Neural progenitor cell (in vitro differentiated cells): ENCODE measurements around the gene PRICKLE2. TPM values are rescaled to one million over a fixed set of nuclear protein-coding genes. Genes with fewer than 3 reads are reported as not detected.

Source experiments
- DNase-seq: peaks from one replicate; pipeline ENCODE4 v3.0.0-alpha.2; 2016; ENCODE audit warnings: low spot score
- H2AFZ ChIP-seq: fragments of 200-600 bp; sonication (generic); replicated peaks from 2 replicates; pipeline ENCODE4 v1.6.1; 2016; ENCODE audit warnings: antibody characterized with exemption
- H3F3A ChIP-seq: fragments of 200-600 bp; sonication (generic); 2 replicates; pipeline ENCODE4 v1.6.1; 2016; ENCODE audit warnings: antibody characterized with exemption, low read depth
- H3K27ac ChIP-seq: fragments of 200-600 bp; sonication (generic); 2 replicates; pipeline ENCODE4 v1.5.1; 2016; ENCODE audit warnings: mild to moderate bottlenecking
- H3K27me3 ChIP-seq: fragments of 200-600 bp; sonication (generic); 2 replicates; pipeline ENCODE4 v1.6.1; 2016; ENCODE audit warnings: mild to moderate bottlenecking, moderate library complexity
- H3K36me3 ChIP-seq: fragments of 200-600 bp; sonication (generic); 2 replicates; pipeline ENCODE4 v1.5.1; 2016
- H3K4me1 ChIP-seq: fragments of 200-600 bp; sonication (generic); 2 replicates; pipeline ENCODE4 v1.6.1; 2016; ENCODE audit warnings: mixed run types
- H3K4me2 ChIP-seq: fragments of 200-600 bp; sonication (generic); 2 replicates; pipeline ENCODE4 v1.6.1; 2016
- H3K4me3 ChIP-seq: fragments of 200-600 bp; sonication (generic); 2 replicates; pipeline ENCODE4 v1.5.1; 2016
- H3K79me2 ChIP-seq: fragments of 200-600 bp; sonication (generic); 2 replicates; pipeline ENCODE4 v1.6.1; 2016; ENCODE audit warnings: low read depth
- H3K9ac ChIP-seq: fragments of 200-600 bp; sonication (generic); 2 replicates; pipeline ENCODE4 v1.6.1; 2016
- H3K9me3 ChIP-seq: fragments of 200-600 bp; sonication (generic); 2 replicates; pipeline ENCODE4 v1.5.1; 2016; ENCODE audit warnings: low read depth
- H4K20me1 ChIP-seq: fragments of 200-600 bp; sonication (generic); 2 replicates; pipeline ENCODE4 v1.6.1; 2016; ENCODE audit warnings: low read depth
- H3K27ac Mint-ChIP-seq: 3 replicates; pipeline ENCODE4 v1.8.0; 2021; ENCODE audit warnings: mixed read lengths
- H3K27me3 Mint-ChIP-seq: 2 replicates; pipeline ENCODE4 v1.8.0; 2022; ENCODE audit warnings: low read depth, mild to moderate bottlenecking, inconsistent platforms, moderate library complexity, mixed read lengths; ENCODE audit not compliant: insufficient read depth
- H3K36me3 Mint-ChIP-seq: 3 replicates; pipeline ENCODE4 v1.8.0; 2021; ENCODE audit warnings: mixed read lengths
- H3K4me1 Mint-ChIP-seq: 3 replicates; pipeline ENCODE4 v1.8.0; 2021; ENCODE audit warnings: mixed read lengths
- H3K4me3 Mint-ChIP-seq: 3 replicates; pipeline ENCODE4 v1.8.0; 2021; ENCODE audit warnings: mild to moderate bottlenecking, moderate library complexity, mixed read lengths
- H3K9me3 Mint-ChIP-seq: 3 replicates; pipeline ENCODE4 v1.8.0; 2020; ENCODE audit warnings: mixed read lengths
- EZH2 ChIP-seq: fragments of 200-600 bp; sonication (generic); IDR thresholded peaks from 2 replicates; pipeline ENCODE4 v1.6.1; 2017; ENCODE audit warnings: antibody characterized with exemption, mild to moderate bottlenecking, moderate library complexity
- EZH2phosphoT487 ChIP-seq: fragments of 200-600 bp; sonication (generic); IDR thresholded peaks from 2 replicates; pipeline ENCODE4 v1.6.1; 2017; ENCODE audit warnings: antibody characterized with exemption
- total RNA-seq: library from RNA; depleted of rRNA; stranded (reverse); fragments of >200 nt; gene quantifications from 2 replicates; pipeline ENCODE4 v1.2.3, GENCODE V29; 2015; ENCODE audit warnings: low replicate concordance
- TF ChIP-seq, protein P1 (sequence below): fragments of 200-600 bp; sonication (generic); IDR thresholded peaks from 2 replicates; pipeline ENCODE4 v1.5.1; 2017; ENCODE audit warnings: antibody characterized with exemption, mild to moderate bottlenecking

The PRICKLE2 gene
- total RNA-seq, 1 donor from 2014 or later, result 11.5 TPM

DNA sequence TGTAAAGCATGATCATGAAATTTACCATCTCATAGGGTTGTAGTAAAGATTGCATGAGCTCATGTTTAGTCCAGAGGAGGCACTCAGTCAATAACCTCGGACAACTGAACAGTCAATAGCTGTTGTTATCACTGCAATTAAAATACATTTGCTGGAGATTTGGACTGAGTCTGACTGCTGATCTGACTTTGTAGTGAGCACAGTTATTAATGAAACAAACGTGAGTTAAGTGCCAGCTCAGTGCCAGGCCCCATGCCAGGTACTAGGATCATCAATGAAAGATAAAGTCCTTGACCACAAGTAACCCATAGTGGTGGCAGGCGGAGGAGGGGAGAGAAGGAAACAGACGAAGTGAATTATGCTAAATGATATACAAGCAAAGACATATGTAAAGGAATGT lies 43.7 kb upstream of the PRICKLE2 start:
- no peak for TF ChIP-seq EZH2phosphoT487
- TF ChIP-seq, protein P1, sequence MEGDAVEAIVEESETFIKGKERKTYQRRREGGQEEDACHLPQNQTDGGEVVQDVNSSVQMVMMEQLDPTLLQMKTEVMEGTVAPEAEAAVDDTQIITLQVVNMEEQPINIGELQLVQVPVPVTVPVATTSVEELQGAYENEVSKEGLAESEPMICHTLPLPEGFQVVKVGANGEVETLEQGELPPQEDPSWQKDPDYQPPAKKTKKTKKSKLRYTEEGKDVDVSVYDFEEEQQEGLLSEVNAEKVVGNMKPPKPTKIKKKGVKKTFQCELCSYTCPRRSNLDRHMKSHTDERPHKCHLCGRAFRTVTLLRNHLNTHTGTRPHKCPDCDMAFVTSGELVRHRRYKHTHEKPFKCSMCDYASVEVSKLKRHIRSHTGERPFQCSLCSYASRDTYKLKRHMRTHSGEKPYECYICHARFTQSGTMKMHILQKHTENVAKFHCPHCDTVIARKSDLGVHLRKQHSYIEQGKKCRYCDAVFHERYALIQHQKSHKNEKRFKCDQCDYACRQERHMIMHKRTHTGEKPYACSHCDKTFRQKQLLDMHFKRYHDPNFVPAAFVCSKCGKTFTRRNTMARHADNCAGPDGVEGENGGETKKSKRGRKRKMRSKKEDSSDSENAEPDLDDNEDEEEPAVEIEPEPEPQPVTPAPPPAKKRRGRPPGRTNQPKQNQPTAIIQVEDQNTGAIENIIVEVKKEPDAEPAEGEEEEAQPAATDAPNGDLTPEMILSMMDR, result no peak
- TF ChIP-seq EZH2, result no peak
- H3K9ac ChIP-seq, result no peak overlapping the region
- no peak for DNase-seq
- peaks cover 3% of the 10 kb centered on the region for H3K36me3 Mint-ChIP-seq
- H4K20me1 ChIP-seq, result no peaks in the 10 kb centered on the region
- no peak overlapping the region for H3K4me3 ChIP-seq
- H3K9me3 Mint-ChIP-seq, result peaks cover 12% of the 10 kb centered on the region
- peaks cover 10% of the 10 kb centered on the region for H3K9me3 ChIP-seq
- peaks cover 5% of the 10 kb centered on the region for H3K79me2 ChIP-seq
- H2AFZ ChIP-seq, result no peak overlapping the region
- H3K27me3 Mint-ChIP-seq, result peaks cover 6% of the 10 kb centered on the region
- H3K4me1 ChIP-seq, result peaks cover 31% of the 10 kb centered on the region
- H3K4me1 Mint-ChIP-seq, result peaks cover 29% of the 10 kb centered on the region
- H3K27ac ChIP-seq, result no peak overlapping the region
- peaks cover 14% of the 10 kb centered on the region for H3F3A ChIP-seq
- no peaks in the 10 kb centered on the region for H3K36me3 ChIP-seq
- H3K4me3 Mint-ChIP-seq, result no peak overlapping the region
- no peaks in the 10 kb centered on the region for H3K27me3 ChIP-seq
- H3K27ac Mint-ChIP-seq, result no peak overlapping the region
- peak overlapping the region; percentile 82 for H3K4me2 ChIP-seq

DNA sequence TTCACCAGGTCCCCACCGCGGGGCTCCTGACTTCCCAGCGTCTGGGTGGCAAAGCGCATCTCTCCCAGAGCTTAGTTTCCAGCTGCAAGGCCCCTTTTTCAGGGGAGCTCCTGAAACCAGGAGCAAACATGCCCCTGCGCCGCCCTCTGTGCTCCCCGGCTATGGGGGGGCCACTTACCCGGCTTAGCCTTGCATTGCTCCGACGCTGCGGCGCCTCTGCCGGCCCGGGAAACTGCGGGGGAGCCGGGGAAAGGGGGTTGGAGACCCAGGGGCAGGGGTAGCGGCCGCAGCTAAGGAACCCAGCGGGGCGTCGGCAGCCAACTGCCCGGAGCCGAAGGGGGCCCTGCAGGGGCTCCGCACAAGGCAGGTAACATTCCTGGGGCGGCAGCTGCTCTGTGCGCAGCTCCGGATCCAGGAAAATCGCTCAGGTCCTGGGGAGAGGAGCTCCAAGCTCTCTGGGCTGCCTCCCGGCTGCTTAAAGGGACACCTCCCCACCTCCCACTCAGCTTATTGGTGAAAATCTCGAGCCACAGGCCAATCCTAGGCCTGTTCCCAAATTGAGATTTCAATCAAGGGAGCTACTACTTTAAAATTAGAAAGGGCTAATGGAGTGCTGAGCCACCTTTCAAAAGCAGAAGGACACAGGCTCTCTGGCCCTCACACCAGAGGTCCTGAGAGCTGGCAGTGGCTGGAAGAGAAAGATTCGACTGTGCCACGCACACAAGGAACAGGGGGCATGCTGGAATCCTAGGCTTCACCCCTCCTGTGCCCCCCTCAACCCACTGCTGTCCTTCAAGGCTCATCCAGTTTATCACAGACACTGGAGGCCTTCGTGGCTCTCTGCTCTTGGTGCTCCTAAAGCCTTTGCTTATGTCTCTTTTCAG lies 42.7 kb upstream of the PRICKLE2 start:
- Histone ChIP-seq H3K27ac (no peak overlapping the region), H3K27me3 (no peaks in the 10 kb centered on the region), H2AFZ (peak overlapping the region; percentile 77), H3K79me2 (peaks cover 5% of the 10 kb centered on the region), H3K9me3 (peaks cover 10% of the 10 kb centered on the region), H3K4me2 (peak overlapping the region; percentile 82), H3K36me3 (no peaks in the 10 kb centered on the region), H4K20me1 (no peaks in the 10 kb centered on the region), H3K4me3 (peak overlapping the region; percentile 57), H3K9ac (no peak overlapping the region), H3K4me1 (peaks cover 38% of the 10 kb centered on the region), H3F3A (peaks cover 14% of the 10 kb centered on the region)
- peak; percentile 80 for DNase-seq
- H3K27ac Mint-ChIP-seq, result no peak overlapping the region
- no peaks in the 10 kb centered on the region for H3K27me3 Mint-ChIP-seq
- H3K4me3 Mint-ChIP-seq, result peak overlapping the region; percentile 79
- TF ChIP-seq EZH2 (no peak), EZH2phosphoT487 (no peak)
- TF ChIP-seq, protein P1, result no peak
- H3K4me1 Mint-ChIP-seq, result peaks cover 33% of the 10 kb centered on the region
- H3K9me3 Mint-ChIP-seq, result peaks cover 12% of the 10 kb centered on the region
- H3K36me3 Mint-ChIP-seq, result peaks cover 3% of the 10 kb centered on the region

DNA sequence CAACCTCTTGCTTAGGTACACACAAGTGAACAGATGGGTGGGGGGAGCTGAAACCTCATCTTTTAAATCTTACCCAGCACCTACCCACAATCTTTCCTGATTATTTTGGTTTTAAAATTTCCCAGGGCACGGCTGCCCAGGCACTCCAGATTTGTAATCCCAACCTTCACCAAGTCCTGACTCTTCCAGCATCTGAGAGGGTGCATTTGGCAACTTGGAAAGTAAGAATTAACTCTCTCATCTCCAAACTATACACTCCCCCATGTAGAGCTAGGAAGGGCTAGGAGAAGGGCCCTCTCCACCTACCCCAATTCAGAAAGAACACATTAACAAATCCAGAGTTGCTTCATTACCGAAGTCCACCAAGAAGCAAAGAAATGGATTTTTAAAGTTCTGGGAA lies 41.7 kb upstream of the PRICKLE2 start:
- DNase-seq, result no peak
- Mint-ChIP-seq H3K27me3 (no peaks in the 10 kb centered on the region), H3K9me3 (peaks cover 12% of the 10 kb centered on the region), H3K4me3 (peak overlapping the region; percentile 79), H3K4me1 (peaks cover 33% of the 10 kb centered on the region), H3K36me3 (peaks cover 3% of the 10 kb centered on the region), H3K27ac (no peak overlapping the region)
- Histone ChIP-seq H3K9me3 (peaks cover 10% of the 10 kb centered on the region), H3K4me3 (peak overlapping the region; percentile 57), H4K20me1 (no peaks in the 10 kb centered on the region), H2AFZ (no peak overlapping the region), H3K36me3 (no peaks in the 10 kb centered on the region), H3K4me2 (peak overlapping the region; percentile 82), H3K79me2 (peaks cover 5% of the 10 kb centered on the region), H3K9ac (no peak overlapping the region), H3K27ac (no peak overlapping the region), H3K4me1 (peaks cover 38% of the 10 kb centered on the region), H3F3A (peaks cover 14% of the 10 kb centered on the region), H3K27me3 (no peaks in the 10 kb centered on the region)
- TF ChIP-seq, protein P1, result no peak
- TF ChIP-seq EZH2phosphoT487, result no peak
- TF ChIP-seq EZH2, result no peak
